WTC11 (cell line): Measurements from ENCODE around the gene WWP2. TPM values are rescaled to one million over a fixed set of nuclear protein-coding genes. Genes with fewer than 3 reads are reported as not detected.

Experiments
- ATAC-seq: fragments of 200-7000 bp; cut with Tn5 transposase; 2 replicates; pipeline ENCODE4 v1.10.0; 2021; ENCODE audit warnings: mild to moderate bottlenecking, moderate library complexity
- CTCF ChIA-PET: fragments of 300-600 bp; sonication (Branson Sonifier 250); formaldehyde crosslinking; loops from one replicate; lab custom pipeline; 2021; ENCODE audit warnings: antibody characterized with exemption; lab: Charles Lee
- POLR2A ChIA-PET: fragments of 350-600 bp; sonication (Branson Sonifier 250); formaldehyde crosslinking; loops from one replicate; lab custom pipeline; 2021; ENCODE audit warnings: antibody characterized with exemption; lab: Charles Lee
- DNase-seq: peaks from one replicate; pipeline ENCODE4 v3.0.0; 2021; ENCODE audit warnings: low spot score
- H3K27ac Mint-ChIP-seq: 2 replicates; pipeline ENCODE4 v1.8.0; 2021; ENCODE audit warnings: mixed read lengths
- H3K27me3 Mint-ChIP-seq: 2 replicates; pipeline ENCODE4 v1.8.0; 2021; ENCODE audit warnings: low read depth, mild to moderate bottlenecking, moderate library complexity, mixed read lengths
- H3K36me3 Mint-ChIP-seq: 2 replicates; pipeline ENCODE4 v1.8.0; 2021; ENCODE audit warnings: mixed read lengths
- H3K4me1 Mint-ChIP-seq: 2 replicates; pipeline ENCODE4 v1.8.0; 2022; ENCODE audit warnings: mixed read lengths
- H3K4me3 Mint-ChIP-seq: 2 replicates; pipeline ENCODE4 v1.8.0; 2021; ENCODE audit warnings: mild to moderate bottlenecking, moderate library complexity, mixed read lengths
- H3K9me3 Mint-ChIP-seq: 2 replicates; pipeline ENCODE4 v1.8.0; 2021; ENCODE audit warnings: mixed read lengths
- CBFB ChIP-seq: sonication (generic); formaldehyde crosslinking; IDR thresholded peaks from 2 replicates; pipeline ENCODE4 v1.8.1; 2022; ENCODE audit warnings: mild to moderate bottlenecking, low read depth, missing genetic modification reagents
- ETV6 ChIP-seq: sonication (generic); formaldehyde crosslinking; IDR thresholded peaks from 2 replicates; pipeline ENCODE4 v1.8.1; 2022; ENCODE audit warnings: mild to moderate bottlenecking, missing genetic modification reagents
- FOXJ3 ChIP-seq: sonication (generic); formaldehyde crosslinking; IDR thresholded peaks from 2 replicates; pipeline ENCODE4 v1.9.0; 2021; ENCODE audit warnings: missing genetic modification reagents, mild to moderate bottlenecking, borderline replicate concordance
- NR2C2 ChIP-seq: sonication (generic); formaldehyde crosslinking; IDR thresholded peaks from 2 replicates; pipeline ENCODE4 v1.8.0; 2022; ENCODE audit warnings: mild to moderate bottlenecking, missing genetic modification reagents
- SMAD3 ChIP-seq: sonication (generic); formaldehyde crosslinking; IDR thresholded peaks from 2 replicates; pipeline ENCODE4 v1.8.0; 2022; ENCODE audit warnings: missing genetic modification reagents, mild to moderate bottlenecking, borderline replicate concordance
- SMAD4 ChIP-seq: sonication (generic); formaldehyde crosslinking; IDR thresholded peaks from 2 replicates; pipeline ENCODE4 v1.8.0; 2022; ENCODE audit warnings: mild to moderate bottlenecking, missing genetic modification reagents
- ZNF263 ChIP-seq: sonication (generic); formaldehyde crosslinking; IDR thresholded peaks from 2 replicates; pipeline ENCODE4 v1.8.1; 2022; ENCODE audit warnings: low read depth, mild to moderate bottlenecking, moderate library complexity, missing genetic modification reagents
- ZNF416 ChIP-seq: fragments of 250-450 bp; sonication (Bioruptor Pico); IDR thresholded peaks from 2 replicates; pipeline ENCODE4 v1.9.0; 2021; ENCODE audit warnings: mild to moderate bottlenecking, inconsistent platforms
- ZNF671 ChIP-seq: fragments of 250-450 bp; sonication (Bioruptor Pico); IDR thresholded peaks from 2 replicates; pipeline ENCODE4 v1.8.0; 2021; ENCODE audit warnings: mild to moderate bottlenecking
- total RNA-seq: library from RNA; stranded (reverse); gene quantifications from 3 replicates; pipeline ENCODE4 v1.2.3, GENCODE V29; 2021
- TF ChIP-seq, protein P1 (sequence below): fragments of 200-600 bp; IDR thresholded peaks from 2 replicates; pipeline ENCODE4 v1.8.0; 2022; ENCODE audit warnings: antibody characterized with exemption
- TF ChIP-seq, protein P2 (sequence below): sonication (generic); formaldehyde crosslinking; IDR thresholded peaks from 2 replicates; pipeline ENCODE4 v1.8.1; 2023; ENCODE audit warnings: mild to moderate bottlenecking, missing genetic modification reagents, moderate library complexity
- TF ChIP-seq, protein P3 (sequence below): fragments of 250-450 bp; sonication (Bioruptor Pico); IDR thresholded peaks from 2 replicates; pipeline ENCODE4 v1.9.0; 2021; ENCODE audit warnings: mild to moderate bottlenecking, borderline replicate concordance
- TF ChIP-seq, protein P4 (sequence below): fragments of 250-450 bp; sonication (Bioruptor Pico); IDR thresholded peaks from 2 replicates; pipeline ENCODE4 v1.9.0; 2021; ENCODE audit warnings: mild to moderate bottlenecking
- TF ChIP-seq, protein P5 (sequence below): sonication (generic); formaldehyde crosslinking; IDR thresholded peaks from 2 replicates; pipeline ENCODE4 v1.8.0; 2022; ENCODE audit warnings: mild to moderate bottlenecking, missing genetic modification reagents
- TF ChIP-seq, protein P6 (sequence below): sonication (generic); formaldehyde crosslinking; IDR thresholded peaks from 2 replicates; pipeline ENCODE4 v1.8.0; 2022; ENCODE audit warnings: mild to moderate bottlenecking, missing genetic modification reagents
- TF ChIP-seq, protein P7 (sequence below): sonication (generic); formaldehyde crosslinking; IDR thresholded peaks from 2 replicates; pipeline ENCODE4 v1.8.1; 2022; ENCODE audit warnings: mild to moderate bottlenecking, moderate library complexity, missing genetic modification reagents

The WWP2 gene
- total RNA-seq, 1 experiment from 2014 or later = 39.1 TPM

DNA sequence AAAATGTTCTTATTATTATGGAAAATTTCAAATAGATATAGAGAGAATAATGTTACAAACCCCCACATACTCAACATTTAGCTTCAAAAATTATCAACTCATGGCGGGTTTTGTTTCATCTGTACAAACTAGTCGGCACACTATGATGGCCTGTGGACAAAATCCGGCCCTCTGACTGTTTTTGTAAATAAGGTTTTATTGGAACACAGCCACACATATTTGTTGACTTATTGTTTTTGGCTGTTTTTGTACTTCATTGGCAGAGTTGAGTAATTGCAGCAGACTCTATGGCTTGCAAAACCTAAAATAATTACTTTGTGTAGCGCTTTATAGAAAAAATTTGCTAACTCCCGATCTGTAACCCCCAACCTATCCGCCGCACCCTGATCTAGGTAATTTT is 147.6 kb downstream of the WWP2 start:
- Mint-ChIP-seq H3K4me3 (no peak overlapping the region), H3K27me3 (no peaks in the 10 kb centered on the region), H3K36me3 (peaks cover 19% of the 10 kb centered on the region), H3K4me1 (peaks cover 4% of the 10 kb centered on the region), H3K9me3 (peaks cover 5% of the 10 kb centered on the region), H3K27ac (no peak overlapping the region)
- ATAC-seq (no peak), DNase-seq (no peak)
- ChIA-PET POLR2A (no interaction called here), CTCF (interaction anchor here (2.8 kb wide), 1 partner anchor 20 kb away, joined by 9 read pairs; no protein-coding TSS in a partner anchor)
- TF ChIP-seq SMAD3 (CRISPR knock-in tag) (no peak), NR2C2 (CRISPR knock-in tag) (no peak), ZNF671 (no peak), ZNF416 (CRISPR knock-in tag) (no peak), ETV6 (CRISPR knock-in tag) (no peak)
- TF ChIP-seq, protein P1, sequence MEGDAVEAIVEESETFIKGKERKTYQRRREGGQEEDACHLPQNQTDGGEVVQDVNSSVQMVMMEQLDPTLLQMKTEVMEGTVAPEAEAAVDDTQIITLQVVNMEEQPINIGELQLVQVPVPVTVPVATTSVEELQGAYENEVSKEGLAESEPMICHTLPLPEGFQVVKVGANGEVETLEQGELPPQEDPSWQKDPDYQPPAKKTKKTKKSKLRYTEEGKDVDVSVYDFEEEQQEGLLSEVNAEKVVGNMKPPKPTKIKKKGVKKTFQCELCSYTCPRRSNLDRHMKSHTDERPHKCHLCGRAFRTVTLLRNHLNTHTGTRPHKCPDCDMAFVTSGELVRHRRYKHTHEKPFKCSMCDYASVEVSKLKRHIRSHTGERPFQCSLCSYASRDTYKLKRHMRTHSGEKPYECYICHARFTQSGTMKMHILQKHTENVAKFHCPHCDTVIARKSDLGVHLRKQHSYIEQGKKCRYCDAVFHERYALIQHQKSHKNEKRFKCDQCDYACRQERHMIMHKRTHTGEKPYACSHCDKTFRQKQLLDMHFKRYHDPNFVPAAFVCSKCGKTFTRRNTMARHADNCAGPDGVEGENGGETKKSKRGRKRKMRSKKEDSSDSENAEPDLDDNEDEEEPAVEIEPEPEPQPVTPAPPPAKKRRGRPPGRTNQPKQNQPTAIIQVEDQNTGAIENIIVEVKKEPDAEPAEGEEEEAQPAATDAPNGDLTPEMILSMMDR = no peak
- TF ChIP-seq, protein P2, sequence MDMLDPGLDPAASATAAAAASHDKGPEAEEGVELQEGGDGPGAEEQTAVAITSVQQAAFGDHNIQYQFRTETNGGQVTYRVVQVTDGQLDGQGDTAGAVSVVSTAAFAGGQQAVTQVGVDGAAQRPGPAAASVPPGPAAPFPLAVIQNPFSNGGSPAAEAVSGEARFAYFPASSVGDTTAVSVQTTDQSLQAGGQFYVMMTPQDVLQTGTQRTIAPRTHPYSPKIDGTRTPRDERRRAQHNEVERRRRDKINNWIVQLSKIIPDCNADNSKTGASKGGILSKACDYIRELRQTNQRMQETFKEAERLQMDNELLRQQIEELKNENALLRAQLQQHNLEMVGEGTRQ (CRISPR knock-in tag) = no peak
- TF ChIP-seq, protein P3, sequence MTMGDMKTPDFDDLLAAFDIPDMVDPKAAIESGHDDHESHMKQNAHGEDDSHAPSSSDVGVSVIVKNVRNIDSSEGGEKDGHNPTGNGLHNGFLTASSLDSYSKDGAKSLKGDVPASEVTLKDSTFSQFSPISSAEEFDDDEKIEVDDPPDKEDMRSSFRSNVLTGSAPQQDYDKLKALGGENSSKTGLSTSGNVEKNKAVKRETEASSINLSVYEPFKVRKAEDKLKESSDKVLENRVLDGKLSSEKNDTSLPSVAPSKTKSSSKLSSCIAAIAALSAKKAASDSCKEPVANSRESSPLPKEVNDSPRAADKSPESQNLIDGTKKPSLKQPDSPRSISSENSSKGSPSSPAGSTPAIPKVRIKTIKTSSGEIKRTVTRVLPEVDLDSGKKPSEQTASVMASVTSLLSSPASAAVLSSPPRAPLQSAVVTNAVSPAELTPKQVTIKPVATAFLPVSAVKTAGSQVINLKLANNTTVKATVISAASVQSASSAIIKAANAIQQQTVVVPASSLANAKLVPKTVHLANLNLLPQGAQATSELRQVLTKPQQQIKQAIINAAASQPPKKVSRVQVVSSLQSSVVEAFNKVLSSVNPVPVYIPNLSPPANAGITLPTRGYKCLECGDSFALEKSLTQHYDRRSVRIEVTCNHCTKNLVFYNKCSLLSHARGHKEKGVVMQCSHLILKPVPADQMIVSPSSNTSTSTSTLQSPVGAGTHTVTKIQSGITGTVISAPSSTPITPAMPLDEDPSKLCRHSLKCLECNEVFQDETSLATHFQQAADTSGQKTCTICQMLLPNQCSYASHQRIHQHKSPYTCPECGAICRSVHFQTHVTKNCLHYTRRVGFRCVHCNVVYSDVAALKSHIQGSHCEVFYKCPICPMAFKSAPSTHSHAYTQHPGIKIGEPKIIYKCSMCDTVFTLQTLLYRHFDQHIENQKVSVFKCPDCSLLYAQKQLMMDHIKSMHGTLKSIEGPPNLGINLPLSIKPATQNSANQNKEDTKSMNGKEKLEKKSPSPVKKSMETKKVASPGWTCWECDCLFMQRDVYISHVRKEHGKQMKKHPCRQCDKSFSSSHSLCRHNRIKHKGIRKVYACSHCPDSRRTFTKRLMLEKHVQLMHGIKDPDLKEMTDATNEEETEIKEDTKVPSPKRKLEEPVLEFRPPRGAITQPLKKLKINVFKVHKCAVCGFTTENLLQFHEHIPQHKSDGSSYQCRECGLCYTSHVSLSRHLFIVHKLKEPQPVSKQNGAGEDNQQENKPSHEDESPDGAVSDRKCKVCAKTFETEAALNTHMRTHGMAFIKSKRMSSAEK = no peak

DNA sequence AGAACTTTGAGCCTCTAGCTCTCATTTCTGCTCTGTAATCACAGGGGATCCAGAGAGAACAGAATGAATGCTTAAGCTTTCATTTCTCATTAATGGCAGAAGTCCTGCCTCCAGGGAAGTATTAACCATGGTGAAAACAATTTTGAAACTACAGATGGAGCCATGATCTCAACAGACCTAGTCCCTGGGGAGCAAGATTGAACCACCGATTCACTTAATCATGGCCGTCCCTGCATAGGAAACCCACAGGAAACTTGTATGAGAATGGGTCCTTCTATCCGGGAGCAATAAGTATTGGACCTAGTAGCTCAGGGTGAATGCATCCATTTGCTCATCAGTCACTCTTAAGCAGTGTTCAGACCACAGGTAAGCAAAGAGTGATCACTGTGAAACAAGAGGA is 148.8 kb downstream of the WWP2 start:
- Mint-ChIP-seq H3K9me3 (no peaks in the 10 kb centered on the region; the same call in 1 of the 2 replicates), H3K4me3 (no peak overlapping the region), H3K4me1 (no peaks in the 10 kb centered on the region), H3K36me3 (peaks cover 17% of the 10 kb centered on the region), H3K27ac (peak overlapping the region; percentile 79), H3K27me3 (no peaks in the 10 kb centered on the region)
- no peak for ATAC-seq
- TF ChIP-seq ZNF263 (CRISPR knock-in tag) = no peak
- TF ChIP-seq, protein P4, sequence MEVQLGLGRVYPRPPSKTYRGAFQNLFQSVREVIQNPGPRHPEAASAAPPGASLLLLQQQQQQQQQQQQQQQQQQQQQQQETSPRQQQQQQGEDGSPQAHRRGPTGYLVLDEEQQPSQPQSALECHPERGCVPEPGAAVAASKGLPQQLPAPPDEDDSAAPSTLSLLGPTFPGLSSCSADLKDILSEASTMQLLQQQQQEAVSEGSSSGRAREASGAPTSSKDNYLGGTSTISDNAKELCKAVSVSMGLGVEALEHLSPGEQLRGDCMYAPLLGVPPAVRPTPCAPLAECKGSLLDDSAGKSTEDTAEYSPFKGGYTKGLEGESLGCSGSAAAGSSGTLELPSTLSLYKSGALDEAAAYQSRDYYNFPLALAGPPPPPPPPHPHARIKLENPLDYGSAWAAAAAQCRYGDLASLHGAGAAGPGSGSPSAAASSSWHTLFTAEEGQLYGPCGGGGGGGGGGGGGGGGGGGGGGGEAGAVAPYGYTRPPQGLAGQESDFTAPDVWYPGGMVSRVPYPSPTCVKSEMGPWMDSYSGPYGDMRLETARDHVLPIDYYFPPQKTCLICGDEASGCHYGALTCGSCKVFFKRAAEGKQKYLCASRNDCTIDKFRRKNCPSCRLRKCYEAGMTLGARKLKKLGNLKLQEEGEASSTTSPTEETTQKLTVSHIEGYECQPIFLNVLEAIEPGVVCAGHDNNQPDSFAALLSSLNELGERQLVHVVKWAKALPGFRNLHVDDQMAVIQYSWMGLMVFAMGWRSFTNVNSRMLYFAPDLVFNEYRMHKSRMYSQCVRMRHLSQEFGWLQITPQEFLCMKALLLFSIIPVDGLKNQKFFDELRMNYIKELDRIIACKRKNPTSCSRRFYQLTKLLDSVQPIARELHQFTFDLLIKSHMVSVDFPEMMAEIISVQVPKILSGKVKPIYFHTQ (CRISPR knock-in tag) = no peak
- TF ChIP-seq CBFB (CRISPR knock-in tag) = no peak
- no peak for TF ChIP-seq NR2C2 (CRISPR knock-in tag)
- TF ChIP-seq SMAD4 (CRISPR knock-in tag) = no peak
- no peak for TF ChIP-seq FOXJ3 (CRISPR knock-in tag)
- ChIA-PET POLR2A (no interaction called here), CTCF (interaction anchor here (1.1 kb wide), 1 partner anchor 19 kb away, joined by 4 read pairs; no protein-coding TSS in a partner anchor)
- DNase-seq = no peak

DNA sequence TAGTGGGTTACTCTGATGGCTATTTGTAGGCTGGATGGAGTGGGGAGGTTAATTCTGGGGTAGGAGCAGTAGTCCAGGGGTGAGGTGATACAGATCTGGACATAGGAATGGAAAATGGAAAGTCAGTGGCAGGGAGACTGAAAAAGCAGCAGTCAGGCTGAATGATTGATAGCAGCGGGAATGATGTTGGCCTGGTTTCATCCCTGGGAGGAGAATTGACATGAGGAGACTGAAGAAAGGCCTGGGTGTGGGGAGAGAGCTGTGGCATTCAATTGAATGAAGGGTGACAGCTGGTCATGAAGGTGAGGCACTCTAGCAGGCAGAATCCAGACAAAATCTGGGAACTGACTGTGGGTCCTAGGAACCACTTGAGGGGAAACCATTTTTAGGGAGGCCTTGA is 154.3 kb downstream of the WWP2 start:
- ChIA-PET CTCF (no interaction called here), POLR2A (no interaction called here)
- Mint-ChIP-seq H3K4me3 (no peak overlapping the region), H3K27ac (peak overlapping the region; percentile 53), H3K36me3 (0 out of 2 replicates have a peak, but pooled peaks cover 1% of the 10 kb centered on the region), H3K4me1 (peaks cover 16% of the 10 kb centered on the region), H3K27me3 (no peaks in the 10 kb centered on the region), H3K9me3 (no peaks in the 10 kb centered on the region)
- DNase-seq (no peak), ATAC-seq (no peak)
- TF ChIP-seq, protein P5, sequence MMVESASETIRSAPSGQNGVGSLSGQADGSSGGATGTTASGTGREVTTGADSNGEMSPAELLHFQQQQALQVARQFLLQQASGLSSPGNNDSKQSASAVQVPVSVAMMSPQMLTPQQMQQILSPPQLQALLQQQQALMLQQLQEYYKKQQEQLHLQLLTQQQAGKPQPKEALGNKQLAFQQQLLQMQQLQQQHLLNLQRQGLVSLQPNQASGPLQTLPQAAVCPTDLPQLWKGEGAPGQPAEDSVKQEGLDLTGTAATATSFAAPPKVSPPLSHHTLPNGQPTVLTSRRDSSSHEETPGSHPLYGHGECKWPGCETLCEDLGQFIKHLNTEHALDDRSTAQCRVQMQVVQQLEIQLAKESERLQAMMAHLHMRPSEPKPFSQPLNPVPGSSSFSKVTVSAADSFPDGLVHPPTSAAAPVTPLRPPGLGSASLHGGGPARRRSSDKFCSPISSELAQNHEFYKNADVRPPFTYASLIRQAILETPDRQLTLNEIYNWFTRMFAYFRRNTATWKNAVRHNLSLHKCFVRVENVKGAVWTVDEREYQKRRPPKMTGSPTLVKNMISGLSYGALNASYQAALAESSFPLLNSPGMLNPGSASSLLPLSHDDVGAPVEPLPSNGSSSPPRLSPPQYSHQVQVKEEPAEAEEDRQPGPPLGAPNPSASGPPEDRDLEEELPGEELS (CRISPR knock-in tag) = no peak
- TF ChIP-seq, protein P2 (CRISPR knock-in tag) = no peak
- no peak for TF ChIP-seq ZNF416 (CRISPR knock-in tag)
- TF ChIP-seq, protein P6, sequence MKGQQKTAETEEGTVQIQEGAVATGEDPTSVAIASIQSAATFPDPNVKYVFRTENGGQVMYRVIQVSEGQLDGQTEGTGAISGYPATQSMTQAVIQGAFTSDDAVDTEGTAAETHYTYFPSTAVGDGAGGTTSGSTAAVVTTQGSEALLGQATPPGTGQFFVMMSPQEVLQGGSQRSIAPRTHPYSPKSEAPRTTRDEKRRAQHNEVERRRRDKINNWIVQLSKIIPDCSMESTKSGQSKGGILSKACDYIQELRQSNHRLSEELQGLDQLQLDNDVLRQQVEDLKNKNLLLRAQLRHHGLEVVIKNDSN = no peak
- TF ChIP-seq, protein P7, sequence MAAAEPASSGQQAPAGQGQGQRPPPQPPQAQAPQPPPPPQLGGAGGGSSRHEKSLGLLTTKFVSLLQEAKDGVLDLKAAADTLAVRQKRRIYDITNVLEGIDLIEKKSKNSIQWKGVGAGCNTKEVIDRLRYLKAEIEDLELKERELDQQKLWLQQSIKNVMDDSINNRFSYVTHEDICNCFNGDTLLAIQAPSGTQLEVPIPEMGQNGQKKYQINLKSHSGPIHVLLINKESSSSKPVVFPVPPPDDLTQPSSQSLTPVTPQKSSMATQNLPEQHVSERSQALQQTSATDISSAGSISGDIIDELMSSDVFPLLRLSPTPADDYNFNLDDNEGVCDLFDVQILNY (CRISPR knock-in tag) = no peak
